GM12865 (cell line): Measurements from ENCODE around the gene ATP5ME.

Experiments
- DNase-seq: peaks from one replicate; pipeline ENCODE4 v3.0.0; 2010; ENCODE audit warnings: low read depth
- H3K4me3 ChIP-seq: 2 replicates; pipeline ENCODE4 v1.5.1; 2011; ENCODE audit warnings: mild to moderate bottlenecking, low read depth, low read length, control low read depth
- CTCF ChIP-seq: IDR thresholded peaks from 2 replicates; pipeline ENCODE4 v1.5.1; 2011; ENCODE audit warnings: low read length, control low read depth, low read depth, inconsistent platforms; ENCODE audit not compliant: insufficient read depth; ENCODE audit errors: missing control alignments

The ATP5ME gene

GRCh38 chr4:692771-693554 lies 18.9 kb upstream of the ATP5ME start:
- TF ChIP-seq CTCF: no peak
- DNase-seq: no peak
- no peak overlapping the region for H3K4me3 ChIP-seq

- TF ChIP-seq CTCF: no peak
- no peak overlapping the region for H3K4me3 ChIP-seq
- peak; percentile 31 for DNase-seq
Observed at GRCh38 chr4:689723-690122, 15.6 kb upstream of the ATP5ME start.

GRCh38 chr4:688854-689681 lies 15.0 kb upstream of the ATP5ME start, which contains the start of gene SLC49A3:
Gene SLC49A3 (minus strand): TSS chr4:689151. CDS start chr4:689127, 24 bp downstream.
- no peak for DNase-seq
- H3K4me3 ChIP-seq: no peak within 1 kb of the TSS
- TF ChIP-seq CTCF: no peak

- TF ChIP-seq CTCF: no peak
- no peak overlapping the region for H3K4me3 ChIP-seq
- DNase-seq: no peak
Observed at GRCh38 chr4:687971-688853, 14.1 kb upstream of the ATP5ME start.

- no peak for DNase-seq
- TF ChIP-seq CTCF: no peak
- H3K4me3 ChIP-seq: no peak overlapping the region
Observed at GRCh38 chr4:687048-687970, 13.2 kb upstream of the ATP5ME start.

- DNase-seq: no peak
- no peak for TF ChIP-seq CTCF
- H3K4me3 ChIP-seq: no peak overlapping the region
Observed at GRCh38 chr4:686413-687040, 12.5 kb upstream of the ATP5ME start.
